PC-9 (cell line): ENCODE measurements around the gene MRPS24. TPM values are rescaled to one million over a fixed set of nuclear protein-coding genes. Genes with fewer than 3 reads are reported as not detected.

ENCODE experiments used
- BruUV-seq: library from RNA; stranded (reverse); fragments of 400-500 nt; replicated peaks from 2 replicates; lab custom pipeline; 2021; lab: Mats Ljungman, UMichigan
- CTCF ChIA-PET: fragments of 300-600 bp; sonication (Branson Sonifier 250); formaldehyde crosslinking; loops from one replicate; lab custom pipeline; 2022; ENCODE audit warnings: antibody characterized with exemption; lab: Charles Lee
- POLR2A ChIA-PET: fragments of 300-600 bp; sonication (Branson Sonifier 250); formaldehyde crosslinking; loops from one replicate; lab custom pipeline; 2022; ENCODE audit warnings: antibody characterized with exemption; ENCODE audit not compliant: unreplicated experiment; lab: Charles Lee
- DNase-seq, 2 experiments: peaks; one replicate each; pipeline versions ENCODE4 v3.0.0 to v3.0.0-alpha.2; 2015 to 2022; ENCODE audit warnings: mixed read lengths in 1 of 2
- H2AFZ ChIP-seq: fragments of 200-600 bp; sonication (generic); 2 replicates; pipeline ENCODE4 v1.8.1; 2017; ENCODE audit warnings: antibody characterized with exemption
- H3F3A ChIP-seq: fragments of 200-600 bp; sonication (generic); 2 replicates; pipeline ENCODE4 v1.8.1; 2017; ENCODE audit warnings: antibody characterized with exemption, mild to moderate bottlenecking, low read depth; ENCODE audit not compliant: insufficient read depth
- H3K27ac ChIP-seq: fragments of 200-600 bp; sonication (generic); 2 replicates; pipeline ENCODE4 v1.6.1; 2016; ENCODE audit warnings: mixed run types
- H3K27me3 ChIP-seq: fragments of 200-600 bp; sonication (generic); 2 replicates; pipeline ENCODE4 v1.6.1; 2016; ENCODE audit warnings: low read depth, mixed run types; ENCODE audit not compliant: insufficient read depth
- H3K36me3 ChIP-seq: fragments of 200-600 bp; sonication (generic); 2 replicates; pipeline ENCODE4 v1.6.1; 2016; ENCODE audit warnings: low read depth, mixed run types
- H3K4me1 ChIP-seq: fragments of 200-600 bp; sonication (generic); replicated peaks from 2 replicates; pipeline ENCODE4 v1.6.1; 2016; ENCODE audit warnings: mixed run types; ENCODE audit not compliant: insufficient read depth
- H3K4me2 ChIP-seq: fragments of 200-600 bp; sonication (generic); 2 replicates; pipeline ENCODE4 v1.6.1; 2017; ENCODE audit warnings: mixed run types
- H3K4me3 ChIP-seq: fragments of 200-600 bp; sonication (generic); 2 replicates; pipeline ENCODE4 v1.6.1; 2016; ENCODE audit warnings: mixed run types
- H3K79me2 ChIP-seq: fragments of 200-600 bp; sonication (generic); 2 replicates; pipeline ENCODE4 v1.6.1; 2017; ENCODE audit warnings: low read depth, mixed run types
- H3K9me2 ChIP-seq: fragments of 200-600 bp; sonication (generic); 2 replicates; pipeline ENCODE4 v1.8.1; 2017; ENCODE audit warnings: mild to moderate bottlenecking; ENCODE audit not compliant: insufficient read depth
- H3K9me3 ChIP-seq: fragments of 200-600 bp; sonication (generic); 2 replicates; pipeline ENCODE4 v1.8.1; 2016; ENCODE audit warnings: low read depth; ENCODE audit not compliant: insufficient read depth
- H4K20me1 ChIP-seq: fragments of 200-600 bp; sonication (generic); 2 replicates; pipeline ENCODE4 v1.8.1; 2017; ENCODE audit not compliant: insufficient read depth
- CTCF ChIP-seq: fragments of 200-600 bp; sonication (generic); conservative IDR thresholded peaks from 2 replicates; pipeline ENCODE4 v1.6.1; 2017; ENCODE audit warnings: mixed run types, antibody characterized with exemption, mild to moderate bottlenecking, moderate library complexity
- EZH2 ChIP-seq: fragments of 200-600 bp; sonication (generic); IDR thresholded peaks from 2 replicates; pipeline ENCODE4 v1.8.0; 2017; ENCODE audit warnings: antibody characterized with exemption, low read depth
- intact Hi-C: fragments of 100-400 bp; cut with micrococcal nuclease; formaldehyde crosslinking; loops from one replicate; pipeline ENCODE4 v1.10.0; 2022; ENCODE audit not compliant: unreplicated experiment
- total RNA-seq: library from RNA; stranded (reverse); gene quantifications from 2 replicates; pipeline ENCODE4 v1.2.3, GENCODE V29; 2021

MRPS24 gene
- total RNA-seq, 1 experiment from 2014 or later = 239 TPM

- Histone ChIP-seq H3K9me2 (no peaks in the 10 kb centered on the region), H3K4me2 (no peak overlapping the region), H3K36me3 (no peaks in the 10 kb centered on the region), H3K27ac (no peak overlapping the region), H3K9me3 (no peaks in the 10 kb centered on the region), H3K79me2 (peaks cover 97% of the 10 kb centered on the region), H3K27me3 (no peaks in the 10 kb centered on the region), H2AFZ (no peak overlapping the region), H3F3A (peaks cover 11% of the 10 kb centered on the region; the same call in 1 of the 2 replicates), H3K4me3 (no peak overlapping the region), H4K20me1 (peaks cover 45% of the 10 kb centered on the region), H3K4me1 (peaks cover 4% of the 10 kb centered on the region; the same call in 1 of the 2 replicates)
- ChIA-PET CTCF (no interaction called here), POLR2A (interaction anchor here (0.7 kb wide), 1 partner anchor 22 kb away, joined by 3 read pairs; no protein-coding TSS in a partner anchor)
- intact Hi-C loops = no loop called here
- no peak for TF ChIP-seq EZH2
- TF ChIP-seq CTCF = no peak
- no TSS peak for BruUV-seq
- no peak for DNase-seq
Observed at GRCh38 chr7:43895847-43896415, 26.6 kb upstream of the MRPS24 start.

GRCh38 chr7:43891069-43891955, 22.0 kb upstream of the MRPS24 start:
- POLR2A ChIA-PET = interaction anchor here (1.2 kb wide), 1 partner anchor 14 kb away, joined by 5 read pairs; no protein-coding TSS in a partner anchor
- Histone ChIP-seq H3K36me3 (peaks cover 15% of the 10 kb centered on the region), H3K79me2 (peaks cover 92% of the 10 kb centered on the region), H3K4me3 (no peak overlapping the region), H2AFZ (no peak overlapping the region), H3K4me2 (no peak overlapping the region), H3K27me3 (no peaks in the 10 kb centered on the region), H4K20me1 (peaks cover 60% of the 10 kb centered on the region), H3K9me3 (no peaks in the 10 kb centered on the region), H3K9me2 (no peaks in the 10 kb centered on the region), H3K4me1 (peaks cover 10% of the 10 kb centered on the region; the same call in 1 of the 2 replicates), H3F3A (0 out of 2 replicates have a peak, but pooled peaks cover 12% of the 10 kb centered on the region), H3K27ac (no peak overlapping the region; the same call in 1 of the 2 replicates)
- no peak for DNase-seq
- BruUV-seq = no TSS peak
- CTCF ChIA-PET = no interaction called here
- no peak for TF ChIP-seq CTCF
- TF ChIP-seq EZH2 = no peak
- intact Hi-C loops = loop anchor here (5.0 kb wide), 1 partner anchor 51 kb away; no protein-coding TSS in a partner anchor

DNA sequence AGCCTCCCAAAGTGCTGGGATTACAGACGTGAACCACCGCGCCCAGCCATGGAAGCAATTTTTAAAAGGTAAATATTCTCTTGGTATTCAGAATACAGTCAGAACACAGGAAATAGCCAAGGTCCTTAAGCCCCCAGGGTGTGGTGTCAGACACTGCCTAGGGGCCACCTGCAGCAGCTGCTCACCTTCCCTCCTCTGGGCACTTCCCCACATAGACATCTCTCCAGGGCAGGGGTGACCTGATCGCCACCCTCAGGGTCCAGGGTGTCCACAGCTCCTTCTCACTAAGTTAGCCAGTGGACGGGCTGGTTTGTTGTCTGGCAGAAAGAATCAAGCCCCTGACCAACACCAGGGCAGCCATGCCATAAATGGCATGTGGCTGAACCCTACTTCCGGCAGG, 21.2 kb upstream of the MRPS24 start:
- Histone ChIP-seq H3K9me2 (no peaks in the 10 kb centered on the region), H3K4me1 (peaks cover 10% of the 10 kb centered on the region; the same call in 1 of the 2 replicates), H3K79me2 (peaks cover 88% of the 10 kb centered on the region), H2AFZ (no peak overlapping the region), H3K4me3 (no peak overlapping the region), H3K27ac (no peak overlapping the region), H3K4me2 (no peak overlapping the region), H4K20me1 (peaks cover 54% of the 10 kb centered on the region), H3K36me3 (peaks cover 23% of the 10 kb centered on the region), H3K27me3 (no peaks in the 10 kb centered on the region), H3K9me3 (no peaks in the 10 kb centered on the region), H3F3A (0 out of 2 replicates have a peak, but pooled peaks cover 12% of the 10 kb centered on the region)
- intact Hi-C loops = loop anchor here (5.0 kb wide), 1 partner anchor 52 kb away; no protein-coding TSS in a partner anchor
- ChIA-PET CTCF (no interaction called here), POLR2A (no interaction called here)
- TF ChIP-seq CTCF (no peak), EZH2 (no peak)
- no peak for DNase-seq
- no TSS peak for BruUV-seq
